IMR-90 (cell line): ENCODE results near the gene PIGH. TPM values are rescaled to one million over a fixed set of nuclear protein-coding genes. Genes with fewer than 3 reads are reported as not detected.

Experiments used
- ATAC-seq: fragments of 200-7000 bp; cut with Tn5 transposase; 2 replicates; pipeline ENCODE4 v1.9.1; 2020; ENCODE audit warnings: low read depth, mild to moderate bottlenecking, moderate library complexity
- BruUV-seq: library from RNA; stranded (reverse); fragments of 400-500 nt; replicated peaks from 2 replicates; lab custom pipeline; 2021; lab: Mats Ljungman, UMichigan
- CTCF ChIA-PET: fragments of 300-600 bp; formaldehyde crosslinking; extraction: SDS; loops from one replicate; lab custom pipeline; 2021; ENCODE audit warnings: antibody characterized with exemption; lab: Yijun Ruan, JAX
- POLR2A ChIA-PET: fragments of 300-600 bp; sonication (Branson Sonifier 250); formaldehyde crosslinking; loops from one replicate; lab custom pipeline; 2022; ENCODE audit warnings: antibody characterized with exemption; ENCODE audit not compliant: unreplicated experiment; lab: Charles Lee
- DNase-seq: peaks from one replicate; pipeline ENCODE4 v3.0.0; 2013
- H2AFZ ChIP-seq: replicated peaks from 2 replicates; pipeline ENCODE3; 2013; ENCODE audit warnings: low read length, mild to moderate bottlenecking; ENCODE audit not compliant: poor library complexity
- H2AK5ac ChIP-seq: 2 replicates; pipeline ENCODE4 v1.6.1; 2013; ENCODE audit warnings: low read depth, low read length, inconsistent platforms
- H2AK9ac ChIP-seq: replicated peaks from 2 replicates; pipeline ENCODE3; 2013; ENCODE audit warnings: mild to moderate bottlenecking, low read depth, low read length, moderate library complexity; ENCODE audit not compliant: poor library complexity
- H2BK120ac ChIP-seq: 2 replicates; pipeline ENCODE4 v1.6.1; 2013; ENCODE audit warnings: low read depth, low read length, inconsistent platforms
- H2BK15ac ChIP-seq: 3 replicates; pipeline ENCODE4 v1.6.1; 2013; ENCODE audit warnings: low read depth, low read length, inconsistent platforms
- H2BK20ac ChIP-seq: 2 replicates; pipeline ENCODE4 v1.6.1; 2013; ENCODE audit warnings: low read depth, mild to moderate bottlenecking, inconsistent platforms, low read length, moderate library complexity
- H2BK5ac ChIP-seq: 2 replicates; pipeline ENCODE4 v1.6.1; 2013; ENCODE audit warnings: mild to moderate bottlenecking, low read depth, low read length, inconsistent platforms; ENCODE audit not compliant: poor library complexity, severe bottlenecking
- H3K14ac ChIP-seq: replicated peaks from 2 replicates; pipeline ENCODE4 v1.6.1; 2013; ENCODE audit warnings: low read depth, low read length, inconsistent platforms
- H3K18ac ChIP-seq: 2 replicates; pipeline ENCODE4 v1.6.1; 2013; ENCODE audit warnings: low read depth, low read length, control low read depth
- H3K23ac ChIP-seq: 2 replicates; pipeline ENCODE4 v1.6.1; 2013; ENCODE audit warnings: low read depth, low read length, inconsistent platforms
- H3K27ac ChIP-seq: 2 replicates; pipeline ENCODE4 v1.5.1; 2013; ENCODE audit warnings: mild to moderate bottlenecking, control low read depth, low read length; ENCODE audit not compliant: insufficient read depth
- H3K27me3 ChIP-seq: 2 replicates; pipeline ENCODE4 v1.6.1; 2013; ENCODE audit warnings: low read length; ENCODE audit not compliant: control insufficient read depth, insufficient read depth
- H3K36me3 ChIP-seq: 2 replicates; pipeline ENCODE4 v1.6.1; 2013; ENCODE audit warnings: low read length, mixed read lengths; ENCODE audit not compliant: control insufficient read depth, insufficient read depth
- H3K4ac ChIP-seq: 2 replicates; pipeline ENCODE4 v1.6.1; 2013; ENCODE audit warnings: low read depth, low read length, inconsistent platforms
- H3K4me1 ChIP-seq: 2 replicates; pipeline ENCODE4 v1.6.1; 2013; ENCODE audit warnings: low read length, mixed read lengths; ENCODE audit not compliant: control insufficient read depth, insufficient read depth
- H3K4me2 ChIP-seq: 2 replicates; pipeline ENCODE4 v1.6.1; 2013; ENCODE audit warnings: low read depth, mild to moderate bottlenecking, control low read depth, low read length, moderate library complexity
- H3K4me3 ChIP-seq: 2 replicates; pipeline ENCODE4 v1.5.1; 2013; ENCODE audit warnings: low read depth, mild to moderate bottlenecking, control low read depth, low read length, moderate library complexity; ENCODE audit not compliant: insufficient read depth
- H3K56ac ChIP-seq: 2 replicates; pipeline ENCODE4 v1.6.1; 2013; ENCODE audit warnings: low read length, inconsistent platforms; ENCODE audit not compliant: insufficient read depth; ENCODE audit errors: extremely low read depth
- H3K79me1 ChIP-seq, 2 experiments: 2 replicates each; pipeline ENCODE4 v1.6.1; 2013; ENCODE audit warnings: low read length in 2 of 2, inconsistent platforms in 1 of 2, low read depth in 1 of 2
- H3K9ac ChIP-seq: 2 replicates; pipeline ENCODE4 v1.6.1; 2013; ENCODE audit warnings: low read depth, low read length, control low read depth
- H3K9me1 ChIP-seq: 2 replicates; pipeline ENCODE4 v1.6.1; 2013; ENCODE audit warnings: low read length, inconsistent platforms; ENCODE audit not compliant: insufficient read depth
- H3K9me3 ChIP-seq: 2 replicates; pipeline ENCODE4 v1.6.1; 2013; ENCODE audit warnings: low read length; ENCODE audit not compliant: control insufficient read depth, insufficient read depth
- H4K20me1 ChIP-seq: 2 replicates; pipeline ENCODE4 v1.6.1; 2013; ENCODE audit warnings: low read length, inconsistent platforms; ENCODE audit not compliant: insufficient read depth
- H4K5ac ChIP-seq: 2 replicates; pipeline ENCODE4 v1.6.1; 2013; ENCODE audit warnings: mild to moderate bottlenecking, low read depth, low read length, control low read depth
- H4K8ac ChIP-seq, 2 experiments: 2 replicates each; pipeline ENCODE4 v1.6.1; 2013; ENCODE audit warnings: low read depth in 2 of 2, low read length in 2 of 2, control low read depth in 1 of 2, inconsistent platforms in 1 of 2
- H4K91ac ChIP-seq: 2 replicates; pipeline ENCODE4 v1.6.1; 2013; ENCODE audit warnings: low read depth, low read length, inconsistent platforms; ENCODE audit not compliant: insufficient read depth
- CHD1 ChIP-seq: IDR thresholded peaks from 2 replicates; pipeline ENCODE4 v1.6.1; 2012; ENCODE audit warnings: low read depth, low read length, improper control_type of control experiment
- MAFK ChIP-seq: IDR thresholded peaks from 2 replicates; pipeline ENCODE4 v1.6.1; 2012; ENCODE audit warnings: low read depth, low read length, improper control_type of control experiment
- NFE2L2 ChIP-seq: fragments of 150-350 bp; IDR thresholded peaks from 2 replicates; pipeline ENCODE4 v1.6.1; 2016; ENCODE audit warnings: low read depth, mild to moderate bottlenecking, low read length
- WGBS, 2 experiments: methylation state at CpG; one replicate each; pipeline versions ENCODE4 v1.1.5 to v1.1.7; 2013; ENCODE audit warnings: missing lambda C conversion rate in 2 of 2; ENCODE audit not compliant: insufficient read length in 1 of 2; ENCODE audit errors: extremely low coverage in 2 of 2; 5-methylcytosine and 5-hydroxymethylcytosine counted together
- dilution Hi-C: fragments of 300-500 bp; cut with HindIII; formaldehyde crosslinking; loops from one replicate; pipeline ENCODE4 v1.14.3; 2018; ENCODE audit warnings: low sequenced_read_pairs; ENCODE audit not compliant: unreplicated experiment
- in situ Hi-C: fragments of 300-500 bp; cut with MboI; formaldehyde crosslinking; loops from 3 replicates; pipeline ENCODE4 v1.14.3; 2019; ENCODE audit warnings: low sequenced_read_pairs, inconsistent platforms, mixed read lengths
- intact Hi-C: fragments of 100-400 bp; cut with micrococcal nuclease; formaldehyde crosslinking; loops from 2 replicates; pipeline ENCODE4 v1.10.0; 2022
- polyA plus RNA-seq, 3 experiments: library from polyadenylated mRNA; depleted of rRNA; stranded (reverse); fragments of >200 nt; gene quantifications; 2 replicates each; pipeline ENCODE4 v1.2.3, GENCODE V29; 2012; ENCODE audit warnings: low replicate concordance in 1 of 3
- total RNA-seq: library from RNA; depleted of rRNA; stranded (reverse); fragments of >200 nt; gene quantifications from 2 replicates; pipeline ENCODE4 v1.2.3, GENCODE V29; 2012
- TF ChIP-seq, protein P1 (sequence below): fragments of 150-350 bp; IDR thresholded peaks from 2 replicates; pipeline ENCODE4 v1.6.1; 2017; ENCODE audit warnings: mild to moderate bottlenecking, antibody characterized with exemption, low read length, low read depth

Gene PIGH
- total and polyA plus RNA-seq, 2 of the 4 experiments (the other 2 are of a cell fraction) = 7.9 to 13.5 TPM

DNA sequence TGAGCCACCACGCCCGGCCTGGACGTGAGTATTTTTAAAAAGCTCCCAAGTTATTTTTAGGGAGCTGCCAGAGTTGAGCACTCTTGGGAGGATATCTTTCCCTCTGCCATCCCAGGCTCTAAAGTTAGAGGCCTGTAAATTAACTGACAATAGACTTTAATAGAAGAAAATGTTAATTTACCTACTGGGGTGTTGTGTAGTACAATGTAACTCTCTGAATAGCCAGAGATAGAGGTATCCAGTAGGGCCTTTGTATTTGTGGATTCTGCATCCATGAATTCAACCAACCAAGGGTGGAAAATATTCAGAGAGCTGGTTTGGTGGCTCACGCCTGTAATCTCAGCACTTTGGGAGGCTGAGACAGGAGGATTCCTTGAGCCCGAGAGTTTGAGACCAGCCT lies 7.6 kb upstream of the PIGH start:
- no peak overlapping the region for H2BK5ac ChIP-seq
- CTCF ChIA-PET = interaction anchor here (1.3 kb wide), 1 partner anchor 11 kb away, joined by 4 read pairs; no protein-coding TSS in a partner anchor
- H4K20me1 ChIP-seq = no peaks in the 10 kb centered on the region
- no peak overlapping the region for H2BK20ac ChIP-seq
- H4K91ac ChIP-seq = no peak overlapping the region
- no peak overlapping the region for H3K27ac ChIP-seq
- intact Hi-C loops (no loop called here), in situ Hi-C loops (no loop called here), dilution Hi-C loops (no loop called here)
- H2AFZ ChIP-seq = no peak overlapping the region
- H3K14ac ChIP-seq = no peak overlapping the region
- H3K4me3 ChIP-seq = no peak overlapping the region
- TF ChIP-seq NFE2L2 = no peak
- TF ChIP-seq, protein P1, sequence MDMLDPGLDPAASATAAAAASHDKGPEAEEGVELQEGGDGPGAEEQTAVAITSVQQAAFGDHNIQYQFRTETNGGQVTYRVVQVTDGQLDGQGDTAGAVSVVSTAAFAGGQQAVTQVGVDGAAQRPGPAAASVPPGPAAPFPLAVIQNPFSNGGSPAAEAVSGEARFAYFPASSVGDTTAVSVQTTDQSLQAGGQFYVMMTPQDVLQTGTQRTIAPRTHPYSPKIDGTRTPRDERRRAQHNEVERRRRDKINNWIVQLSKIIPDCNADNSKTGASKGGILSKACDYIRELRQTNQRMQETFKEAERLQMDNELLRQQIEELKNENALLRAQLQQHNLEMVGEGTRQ = no peak
- no peak for TF ChIP-seq CHD1
- TF ChIP-seq MAFK = no peak
- H3K4me1 ChIP-seq = no peaks in the 10 kb centered on the region
- no peak overlapping the region for H3K18ac ChIP-seq
- BruUV-seq = no TSS peak
- no peaks in the 10 kb centered on the region for H3K36me3 ChIP-seq
- POLR2A ChIA-PET = no interaction called here
- no peak overlapping the region for H4K5ac ChIP-seq
- ATAC-seq (no peak), DNase-seq (no peak)
- no peak overlapping the region for H2BK15ac ChIP-seq
- no peaks in the 10 kb centered on the region for H3K9me3 ChIP-seq
- H3K9ac ChIP-seq = no peak overlapping the region
- no peak overlapping the region for H3K4ac ChIP-seq
- H3K4me2 ChIP-seq = no peak overlapping the region
- no peak overlapping the region for H3K23ac ChIP-seq
- H2AK9ac ChIP-seq = no peak overlapping the region
- no peaks in the 10 kb centered on the region for H3K9me1 ChIP-seq
- WGBS, 2 experiments = no CpG with 5 or more reads among the region's 5 CpGs
- H2AK5ac ChIP-seq = no peak overlapping the region
- no peaks in the 10 kb centered on the region for H3K79me1 ChIP-seq
- peaks cover 29% of the 10 kb centered on the region for H3K27me3 ChIP-seq
- no peak overlapping the region for H3K56ac ChIP-seq
- H4K8ac ChIP-seq = no peak overlapping the region
- H2BK120ac ChIP-seq = no peak overlapping the region
